Gastrocnemius medialis (tissue), 4 donors: ENCODE measurements around the gene TRAF3IP3. TPM values are rescaled to one million over a fixed set of nuclear protein-coding genes. Genes with fewer than 3 reads are reported as not detected.
A peak's percentile ranks its signal among the peaks of the same experiment; 100 is the strongest.

Experiments
- ATAC-seq, 2 donors: fragments of 150-250 bp; one replicate each; pipeline ENCODE4 v1.9.1; 2016
- DNase-seq, 2 donors: peaks; one replicate each; pipeline ENCODE4 v3.0.0-alpha.2; 2019
- H3K27ac ChIP-seq, 4 donors: fragments of 200-600 bp; sonication (generic); 1 replicate in 1 of 4; 2 replicates in 3 of 4; pipeline ENCODE4 v1.5.1; 2016 to 2018; ENCODE audit warnings: mild to moderate bottlenecking in 2 of 4, moderate library complexity in 1 of 4
- H3K27me3 ChIP-seq, 3 donors: fragments of 200-600 bp; sonication (generic) in 2 of 3; 1 replicate in 1 of 3; 2 replicates in 2 of 3; pipeline versions ENCODE4 v1.5.1 to v1.6.0; 2016 to 2019; ENCODE audit warnings: mild to moderate bottlenecking in 1 of 3, moderate library complexity in 1 of 3
- H3K36me3 ChIP-seq, 2 donors: fragments of 200-600 bp; sonication (generic) in 1 of 2; one replicate each; pipeline ENCODE4 v1.5.1; 2017 to 2018
- H3K4me1 ChIP-seq, 2 donors: fragments of 200-600 bp; sonication (generic) in 1 of 2; one replicate each; pipeline ENCODE4 v1.5.1; 2016 to 2017; ENCODE audit warnings: mild to moderate bottlenecking in 2 of 2
- H3K4me3 ChIP-seq, 4 donors: fragments of 200-600 bp; sonication (generic) in 3 of 4; 1 replicate in 1 of 4; 2 replicates in 3 of 4; pipeline ENCODE4 v1.5.1; 2016 to 2019; ENCODE audit warnings: mild to moderate bottlenecking in 2 of 4
- H3K9me3 ChIP-seq, 3 donors: fragments of 200-600 bp; sonication (generic) in 2 of 3; 1 replicate in 1 of 3; 2 replicates in 2 of 3; pipeline ENCODE4 v1.5.1; 2016 to 2019
- POLR2A ChIP-seq, 2 donors: fragments of 450-650 bp; IDR thresholded peaks; one replicate each; pipeline ENCODE4 v1.6.1; 2017; ENCODE audit warnings: antibody characterized with exemption in 2 of 2, mild to moderate bottlenecking in 2 of 2, moderate library complexity in 2 of 2
- in situ Hi-C, 4 donors: fragments of 200-750 bp; cut with MboI; loops; one replicate each; pipeline versions ENCODE4 v1.15.0 to v1.8.0; 2017; ENCODE audit warnings: low sequenced_read_pairs in 4 of 4
- intact Hi-C: fragments of 100-400 bp; cut with DNase I; formaldehyde crosslinking; loops from one replicate; pipeline ENCODE4 v1.15.1; 2023; ENCODE audit warnings: low total_unique reads
- total RNA-seq, 4 donors: library from RNA; depleted of rRNA; stranded (reverse); fragments of >200 nt; gene quantifications; one replicate each; pipeline versions ENCODE4 v1.1.0 to v1.2.3, GENCODE V29; 2016
- TF ChIP-seq, protein P1 (sequence below), 5 experiments: fragments of 450-650 bp in 3 of 5; fragments of 200-600 bp in 2 of 5; sonication (generic) in 2 of 5; IDR thresholded peaks in 4 of 5; conservative IDR thresholded peaks in 1 of 5; 1 replicate in 4 of 5; 2 replicates in 1 of 5; pipeline ENCODE4 v1.5.1; 2016 to 2019; ENCODE audit warnings: antibody characterized with exemption in 5 of 5, mild to moderate bottlenecking in 3 of 5, moderate library complexity in 3 of 5

Gene TRAF3IP3
- total RNA-seq, 4 donors from 2014 or later = 0.16 to 1.5 (median 0.35) TPM; not detected in 1

DNA sequence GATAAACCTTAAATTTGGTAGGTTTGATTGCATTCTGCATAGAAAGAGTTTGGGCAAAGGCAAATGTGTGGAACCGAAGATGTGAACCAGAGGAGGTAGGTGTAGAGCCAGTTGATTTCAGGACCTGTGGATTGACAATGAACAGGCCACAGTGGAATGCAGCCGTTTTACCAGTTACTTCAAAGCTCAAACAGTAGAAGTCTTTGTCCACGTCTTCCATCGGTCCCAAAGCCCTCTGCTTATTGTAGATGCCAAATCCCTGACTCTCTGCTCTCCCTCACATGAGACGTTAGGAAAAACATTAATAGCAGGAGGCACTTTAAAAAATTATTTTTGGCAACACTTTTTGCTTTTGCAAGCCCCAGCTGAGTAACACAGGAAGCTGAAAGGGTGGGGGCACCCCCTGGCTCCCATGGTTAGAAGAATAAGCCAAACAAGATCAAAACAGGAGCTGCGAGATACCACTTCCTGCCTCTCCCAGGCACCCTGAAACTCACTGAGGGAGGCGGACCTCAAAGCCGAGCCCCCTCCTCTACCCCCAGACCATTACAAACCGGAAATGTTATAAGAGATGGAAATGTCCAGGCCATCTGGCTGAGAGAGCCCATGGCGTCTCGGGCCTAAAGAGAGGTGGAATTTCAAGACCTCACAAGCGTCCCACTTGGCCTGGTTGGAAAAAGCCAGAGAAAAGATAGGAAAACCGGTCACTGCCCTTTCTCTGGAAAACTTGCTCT, 13.5 kb downstream of the TRAF3IP3 start:
- Histone ChIP-seq H3K9me3 (no peaks in the 10 kb centered on the region), H3K27me3 (no peaks in the 10 kb centered on the region), H3K4me3 (no peak overlapping the region), H3K27ac (peak overlapping the region; percentile 35 to 63 (median 48)), H3K36me3 (no peaks in the 10 kb centered on the region), H3K4me1 (peaks cover 9 to 12% of the 10 kb centered on the region in 2 donors)
- ATAC-seq (peak; percentile 33 to 74), DNase-seq (peak; percentile 27 to 51)
- intact Hi-C loops (no loop called here), in situ Hi-C loops (no loop called here)
- TF ChIP-seq POLR2A (IDR thresholded peaks at IDR 0.05) = no peak
- TF ChIP-seq, protein P1, sequence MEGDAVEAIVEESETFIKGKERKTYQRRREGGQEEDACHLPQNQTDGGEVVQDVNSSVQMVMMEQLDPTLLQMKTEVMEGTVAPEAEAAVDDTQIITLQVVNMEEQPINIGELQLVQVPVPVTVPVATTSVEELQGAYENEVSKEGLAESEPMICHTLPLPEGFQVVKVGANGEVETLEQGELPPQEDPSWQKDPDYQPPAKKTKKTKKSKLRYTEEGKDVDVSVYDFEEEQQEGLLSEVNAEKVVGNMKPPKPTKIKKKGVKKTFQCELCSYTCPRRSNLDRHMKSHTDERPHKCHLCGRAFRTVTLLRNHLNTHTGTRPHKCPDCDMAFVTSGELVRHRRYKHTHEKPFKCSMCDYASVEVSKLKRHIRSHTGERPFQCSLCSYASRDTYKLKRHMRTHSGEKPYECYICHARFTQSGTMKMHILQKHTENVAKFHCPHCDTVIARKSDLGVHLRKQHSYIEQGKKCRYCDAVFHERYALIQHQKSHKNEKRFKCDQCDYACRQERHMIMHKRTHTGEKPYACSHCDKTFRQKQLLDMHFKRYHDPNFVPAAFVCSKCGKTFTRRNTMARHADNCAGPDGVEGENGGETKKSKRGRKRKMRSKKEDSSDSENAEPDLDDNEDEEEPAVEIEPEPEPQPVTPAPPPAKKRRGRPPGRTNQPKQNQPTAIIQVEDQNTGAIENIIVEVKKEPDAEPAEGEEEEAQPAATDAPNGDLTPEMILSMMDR (IDR thresholded peaks at IDR 0.05 in 4 of 5, conservative IDR thresholded peaks at IDR 0.05 in 1 of 5) = no peak

DNA sequence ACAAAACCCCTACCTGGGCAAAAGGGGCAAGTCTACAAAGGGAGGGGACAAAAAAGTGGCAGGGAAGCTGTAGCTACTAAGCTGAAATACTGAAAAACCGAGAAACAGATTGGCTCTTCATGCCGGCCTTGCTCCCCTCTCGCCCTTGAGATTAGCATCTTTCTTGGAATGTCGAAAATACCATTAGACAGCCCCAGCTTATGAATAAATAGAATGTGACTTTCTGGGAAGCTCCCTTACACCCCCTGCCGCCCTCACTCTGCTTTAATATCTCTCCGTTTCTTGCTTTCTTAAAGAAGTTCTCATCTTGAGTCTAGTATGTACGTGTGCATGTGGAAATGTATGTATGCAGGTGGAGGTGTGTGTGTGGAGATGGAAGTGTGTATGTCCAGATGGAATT, 14.1 kb downstream of the TRAF3IP3 start:
- no peak for TF ChIP-seq POLR2A (IDR thresholded peaks at IDR 0.05)
- TF ChIP-seq, protein P1 (IDR thresholded peaks at IDR 0.05 in 4 of 5, conservative IDR thresholded peaks at IDR 0.05 in 1 of 5) = no peak
- Histone ChIP-seq H3K36me3 (no peaks in the 10 kb centered on the region), H3K4me1 (peaks cover 9 to 12% of the 10 kb centered on the region in 2 donors), H3K9me3 (no peaks in the 10 kb centered on the region), H3K27ac (peak overlapping the region; percentile 35 to 63 (median 48)), H3K4me3 (no peak overlapping the region), H3K27me3 (no peaks in the 10 kb centered on the region)
- intact Hi-C loops (no loop called here), in situ Hi-C loops (no loop called here)
- ATAC-seq (no peak), DNase-seq (no peak)

DNA sequence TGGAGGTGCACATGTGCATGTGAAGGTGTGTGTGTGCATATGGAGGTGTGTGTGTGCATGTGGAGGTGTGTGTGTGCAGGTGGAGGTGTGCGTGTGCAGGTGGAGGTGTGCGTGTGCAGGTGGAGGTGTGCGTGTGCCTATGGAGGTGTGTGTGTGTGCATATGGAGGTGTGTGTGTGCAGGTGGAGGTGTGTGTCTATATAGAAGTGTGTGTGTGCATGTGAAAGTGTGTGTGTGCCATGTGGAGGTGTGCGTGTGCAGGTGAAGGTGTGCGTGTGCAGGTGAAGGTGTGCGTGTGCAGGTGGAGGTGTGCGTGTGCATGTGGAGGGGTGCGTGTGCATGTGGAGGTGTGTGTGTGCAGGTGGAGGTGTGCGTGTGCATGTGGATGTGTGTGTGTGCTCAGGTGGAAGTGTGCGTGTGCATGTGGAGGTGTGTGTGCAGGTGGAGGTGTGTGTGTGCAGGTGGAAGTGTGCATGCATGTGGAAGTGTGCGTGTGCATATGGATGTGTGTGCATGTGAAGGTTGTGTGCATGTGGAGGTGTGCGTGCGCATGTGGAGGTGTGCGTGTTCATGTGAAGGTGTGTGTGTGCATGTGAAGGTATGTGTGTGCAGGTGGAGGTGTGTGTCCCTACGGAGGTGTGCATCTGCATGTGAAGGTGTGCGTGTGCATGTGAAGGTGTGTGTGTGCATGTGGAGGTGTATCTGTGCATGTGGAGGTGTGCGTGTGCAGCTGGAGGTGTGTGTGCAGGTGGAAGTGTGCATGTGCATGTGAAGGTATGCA, 15.0 kb downstream of the TRAF3IP3 start:
- ATAC-seq = no peak
- no peak for DNase-seq
- intact Hi-C loops (no loop called here), in situ Hi-C loops (no loop called here)
- peaks cover 9 to 12% of the 10 kb centered on the region in 2 donors for H3K4me1 ChIP-seq
- H3K27me3 ChIP-seq = no peaks in the 10 kb centered on the region
- H3K9me3 ChIP-seq = no peaks in the 10 kb centered on the region
- H3K36me3 ChIP-seq = no peaks in the 10 kb centered on the region
- no peak overlapping the region for H3K27ac ChIP-seq
- no peak for TF ChIP-seq POLR2A (IDR thresholded peaks at IDR 0.05)
- TF ChIP-seq, protein P1 (IDR thresholded peaks at IDR 0.05 in 4 of 5, conservative IDR thresholded peaks at IDR 0.05 in 1 of 5) = no peak
- H3K4me3 ChIP-seq = no peak overlapping the region

DNA sequence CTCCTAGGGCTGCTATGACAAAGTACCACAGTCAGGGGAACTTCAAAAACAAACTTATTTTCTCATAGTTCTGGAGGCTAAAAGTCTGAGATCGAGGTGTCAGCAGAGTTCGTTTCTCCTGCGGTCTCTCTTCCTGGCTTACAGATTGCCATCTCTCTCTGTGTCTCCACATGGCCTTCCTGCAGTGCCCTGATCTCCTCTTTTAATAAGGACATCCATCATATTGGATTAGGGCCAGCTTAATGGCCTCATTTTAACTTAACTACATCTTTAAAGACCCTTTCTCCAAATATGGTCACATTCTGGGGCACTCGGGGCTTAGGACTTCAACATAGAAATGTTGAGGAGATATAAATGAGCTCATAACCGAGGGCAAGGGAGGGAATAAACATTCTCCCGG, 16.3 kb downstream of the TRAF3IP3 start:
- DNase-seq (no peak), ATAC-seq (no peak)
- TF ChIP-seq POLR2A (IDR thresholded peaks at IDR 0.05) = no peak
- TF ChIP-seq, protein P1 (IDR thresholded peaks at IDR 0.05 in 4 of 5, conservative IDR thresholded peaks at IDR 0.05 in 1 of 5) = no peak
- H3K4me1 ChIP-seq = peaks cover 9 to 12% of the 10 kb centered on the region in 2 donors
- intact Hi-C loops (no loop called here), in situ Hi-C loops (no loop called here)
- no peak overlapping the region for H3K27ac ChIP-seq
- no peaks in the 10 kb centered on the region for H3K27me3 ChIP-seq
- no peaks in the 10 kb centered on the region for H3K9me3 ChIP-seq
- H3K4me3 ChIP-seq = no peak overlapping the region
- no peaks in the 10 kb centered on the region for H3K36me3 ChIP-seq
